ENCODE measurements around the gene RARG.
"Not testable (repeated sequence)": the region's sequence is repeated elsewhere in the genome, so short reads cannot be mapped to it uniquely, and the experiment has no call there.

RARG gene

GRCh38 chr12:53180931-53181645 is 50.9 kb downstream of the RARG start:
- peak overlapping the region; percentile 92 for H3K9ac ChIP-seq (ENCODE audit: insufficient read length)
- H3K9me3 ChIP-seq (ENCODE audit: low read depth, low read length): no peaks in the 10 kb centered on the region
- TF ChIP-seq EZH2 (IDR thresholded peaks at IDR 0.05) (no peak), POLR2AphosphoS5 (IDR thresholded peaks at IDR 0.05; ENCODE audit: borderline replicate concordance, low read depth, low read length) (peak; percentile 64)
- H3K4me3 ChIP-seq: peak overlapping the region; percentile 87
- no peak for DNase-seq (ENCODE audit: low read depth, low spot score)
- H3K36me3 ChIP-seq (ENCODE audit: insufficient read depth, low read length): peaks cover 45% of the 10 kb centered on the region
- H3K27ac ChIP-seq: peak overlapping the region; percentile 90

- Histone ChIP-seq H3K36me3 (ENCODE audit: insufficient read depth, low read length) (peaks cover 38% of the 10 kb centered on the region), H3K27ac (peak within 1 kb of the TSS; percentile 90), H3K9ac (ENCODE audit: insufficient read length) (peak within 1 kb of the TSS; percentile 92), H3K9me3 (ENCODE audit: low read depth, low read length) (no peaks in the 10 kb centered on the region), H3K4me3 (peak within 1 kb of the TSS; percentile 87)
- no peak for TF ChIP-seq EZH2 (IDR thresholded peaks at IDR 0.05)
- TF ChIP-seq FOXP2 (optimal IDR thresholded peaks at IDR 0.05; ENCODE audit: control extremely low read depth, extremely low read length, insufficient read depth): no peak
- peak; percentile 70; the same call in 1 of the 2 replicates for TF ChIP-seq POLR2AphosphoS5 (IDR thresholded peaks at IDR 0.05; ENCODE audit: borderline replicate concordance, low read depth, low read length)
- peak; percentile 75 for DNase-seq (ENCODE audit: low read depth, low spot score)
Measured at GRCh38 chr12:53180220-53180930, 51.6 kb downstream of the RARG start, which contains the start of the genes CSAD and ZNF740. Gene CSAD, minus strand, starts transcription at chr12:53180925. Its CDS starts 7,455 bp downstream, at chr12:53173470. Gene ZNF740, plus strand, starts transcription at chr12:53180722. Its CDS starts 1,262 bp downstream, at chr12:53181984.

- H3K9ac ChIP-seq (ENCODE audit: insufficient read length): peak overlapping the region; percentile 92
- peak overlapping the region; percentile 90 for H3K27ac ChIP-seq
- TF ChIP-seq EZH2 (IDR thresholded peaks at IDR 0.05) (no peak), FOXP2 (optimal IDR thresholded peaks at IDR 0.05; ENCODE audit: control extremely low read depth, extremely low read length, insufficient read depth) (no peak), POLR2AphosphoS5 (IDR thresholded peaks at IDR 0.05; ENCODE audit: borderline replicate concordance, low read depth, low read length) (no peak)
- peaks cover 31% of the 10 kb centered on the region for H3K36me3 ChIP-seq (ENCODE audit: insufficient read depth, low read length)
- DNase-seq (ENCODE audit: low read depth, low spot score): no peak
- H3K9me3 ChIP-seq (ENCODE audit: low read depth, low read length): no peaks in the 10 kb centered on the region
- H3K4me3 ChIP-seq: peak overlapping the region; percentile 87
Measured at GRCh38 chr12:53179687-53180219, 52.3 kb downstream of the RARG start.

GRCh38 chr12:53178803-53179202 is 53.2 kb downstream of the RARG start:
- H3K27ac ChIP-seq: peak overlapping the region; percentile 90; the same call in 1 of the 2 replicates

GRCh38 chr12:53177447-53177846 is 54.6 kb downstream of the RARG start:
- not testable (repeated sequence) for H3K9ac ChIP-seq (ENCODE audit: insufficient read length); DNase-seq (ENCODE audit: low read depth, low spot score); H3K27ac ChIP-seq; H3K4me3 ChIP-seq; H3K9me3 ChIP-seq (ENCODE audit: low read depth, low read length)
- peaks cover 11% of the 10 kb centered on the region for H3K36me3 ChIP-seq (ENCODE audit: insufficient read depth, low read length)

More at GRCh38 chr12:53178803-53179202, 53.2 kb downstream of the RARG start:
- not testable (repeated sequence) for DNase-seq (ENCODE audit: low read depth, low spot score); H3K9me3 ChIP-seq (ENCODE audit: low read depth, low read length); H3K4me3 ChIP-seq
- Histone ChIP-seq H3K36me3 (ENCODE audit: insufficient read depth, low read length) (peaks cover 24% of the 10 kb centered on the region), H3K9ac (ENCODE audit: insufficient read length) (peak overlapping the region; percentile 92)

- H3K9me3 ChIP-seq (ENCODE audit: low read depth, low read length): no peaks in the 10 kb centered on the region
- no peak for DNase-seq (ENCODE audit: low read depth, low spot score)
- peaks cover 4% of the 10 kb centered on the region for H3K36me3 ChIP-seq (ENCODE audit: insufficient read depth, low read length)
- no peak overlapping the region for H3K9ac ChIP-seq (ENCODE audit: insufficient read length)
- TF ChIP-seq FOXP2 (optimal IDR thresholded peaks at IDR 0.05; ENCODE audit: control extremely low read depth, extremely low read length, insufficient read depth) (no peak), EZH2 (IDR thresholded peaks at IDR 0.05) (no peak), POLR2AphosphoS5 (IDR thresholded peaks at IDR 0.05; ENCODE audit: borderline replicate concordance, low read depth, low read length) (no peak)
- H3K27ac ChIP-seq: no peak overlapping the region
- no peak overlapping the region for H3K4me3 ChIP-seq
Measured at GRCh38 chr12:53176750-53177149, 55.3 kb downstream of the RARG start.

- peak overlapping the region; percentile 2; the same call in 1 of the 2 replicates for H3K27ac ChIP-seq
- no peaks in the 10 kb centered on the region; the same call in 1 of the 2 replicates for H3K36me3 ChIP-seq (ENCODE audit: insufficient read depth, low read length)
- no peak overlapping the region for H3K4me3 ChIP-seq
- H3K9ac ChIP-seq (ENCODE audit: insufficient read length): no peak overlapping the region
- DNase-seq (ENCODE audit: low read depth, low spot score): no peak
- no peak for TF ChIP-seq FOXP2 (optimal IDR thresholded peaks at IDR 0.05; ENCODE audit: control extremely low read depth, extremely low read length, insufficient read depth)
- no peak for TF ChIP-seq POLR2AphosphoS5 (IDR thresholded peaks at IDR 0.05; ENCODE audit: borderline replicate concordance, low read depth, low read length)
- no peak for TF ChIP-seq EZH2 (IDR thresholded peaks at IDR 0.05)
- H3K9me3 ChIP-seq (ENCODE audit: low read depth, low read length): no peaks in the 10 kb centered on the region
Measured at GRCh38 chr12:53174881-53175491, 57.0 kb downstream of the RARG start.

- Histone ChIP-seq H3K9ac (ENCODE audit: insufficient read length) (no peak overlapping the region), H3K9me3 (ENCODE audit: low read depth, low read length) (no peaks in the 10 kb centered on the region), H3K36me3 (ENCODE audit: insufficient read depth, low read length) (no peaks in the 10 kb centered on the region; the same call in 1 of the 2 replicates), H3K4me3 (no peak overlapping the region), H3K27ac (no peak overlapping the region)
- no peak for DNase-seq (ENCODE audit: low read depth, low spot score)
- no peak for TF ChIP-seq POLR2AphosphoS5 (IDR thresholded peaks at IDR 0.05; ENCODE audit: borderline replicate concordance, low read depth, low read length)
- TF ChIP-seq FOXP2 (optimal IDR thresholded peaks at IDR 0.05; ENCODE audit: control extremely low read depth, extremely low read length, insufficient read depth): no peak
- no peak for TF ChIP-seq EZH2 (IDR thresholded peaks at IDR 0.05)
Measured at GRCh38 chr12:53173085-53173715, 58.8 kb downstream of the RARG start.
